Mononuclear cell (primary cell): ENCODE results near the gene KCNC3. TPM values are rescaled to one million over a fixed set of nuclear protein-coding genes. Genes with fewer than 3 reads are reported as not detected.

Experiments used
- H3K27me3 ChIP-seq: 2 replicates; pipeline ENCODE4 v1.6.0; 2011; ENCODE audit warnings: low read length, control low read depth; ENCODE audit not compliant: insufficient read depth
- H3K4me1 ChIP-seq: 2 replicates; pipeline ENCODE4 v1.5.1; 2011; ENCODE audit warnings: mild to moderate bottlenecking, low read length, control low read depth; ENCODE audit not compliant: insufficient read depth
- H3K4me3 ChIP-seq: 2 replicates; pipeline ENCODE4 v1.5.1; 2011; ENCODE audit warnings: mild to moderate bottlenecking, low read length, moderate library complexity
- H3K9me3 ChIP-seq: 2 replicates; pipeline ENCODE4 v1.5.1; 2011; ENCODE audit warnings: low read depth, mild to moderate bottlenecking, control low read depth, low read length
- total RNA-seq: library from RNA; depleted of rRNA; stranded (reverse); fragments of >200 nt; gene quantifications from one replicate; pipeline ENCODE4 v1.2.3, GENCODE V29; 2012

KCNC3 gene
- 2.1 TPM for total RNA-seq

DNA sequence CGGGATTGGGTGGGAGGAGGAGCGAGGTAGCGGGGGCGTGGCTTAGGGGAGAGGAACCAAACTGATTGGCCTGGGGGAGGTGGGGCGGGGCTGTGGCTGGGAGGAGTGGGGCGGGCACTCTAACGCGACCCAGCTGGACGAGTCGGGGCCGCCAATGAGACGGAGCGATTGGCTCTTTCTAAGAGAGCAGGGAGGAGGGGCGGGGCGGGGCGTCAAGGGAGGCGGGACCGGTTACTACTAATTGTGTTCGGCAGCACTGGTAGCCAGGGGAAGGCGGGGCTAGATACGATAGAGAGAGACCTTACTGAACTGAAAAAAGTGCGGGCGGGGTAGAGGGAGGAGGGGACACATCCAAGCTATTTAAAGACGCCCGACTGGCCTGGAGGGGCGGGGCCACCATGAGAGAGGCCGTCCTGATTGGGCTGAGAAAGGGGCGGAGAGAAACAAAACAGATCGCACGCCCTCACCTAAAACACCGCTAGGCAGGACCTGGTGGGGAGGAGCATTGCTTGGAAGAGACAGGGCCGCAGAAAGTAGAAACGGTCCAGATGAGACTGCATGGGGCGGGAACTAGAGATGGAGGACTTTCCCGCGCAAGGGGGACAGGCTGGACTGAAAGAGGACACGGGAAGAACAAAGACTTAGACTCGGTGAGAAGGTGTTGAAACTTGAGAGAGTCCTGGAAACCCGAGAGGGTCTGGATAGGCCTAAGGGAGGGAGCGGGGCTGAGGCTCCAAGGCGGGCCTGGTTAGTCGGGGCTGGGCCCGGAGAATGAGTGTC, at the start of gene KCNC3:
Gene KCNC3, minus strand, starts transcription at position 232 of the 780 bp plus-strand sequence. CDS start 295 bp downstream, outside the sequence.
- Histone ChIP-seq H3K9me3 (no peaks in the 10 kb centered on the region), H3K4me3 (peak within 1 kb of the TSS; percentile 15), H3K4me1 (peaks cover 75% of the 10 kb centered on the region), H3K27me3 (peaks cover 34% of the 10 kb centered on the region)

DNA sequence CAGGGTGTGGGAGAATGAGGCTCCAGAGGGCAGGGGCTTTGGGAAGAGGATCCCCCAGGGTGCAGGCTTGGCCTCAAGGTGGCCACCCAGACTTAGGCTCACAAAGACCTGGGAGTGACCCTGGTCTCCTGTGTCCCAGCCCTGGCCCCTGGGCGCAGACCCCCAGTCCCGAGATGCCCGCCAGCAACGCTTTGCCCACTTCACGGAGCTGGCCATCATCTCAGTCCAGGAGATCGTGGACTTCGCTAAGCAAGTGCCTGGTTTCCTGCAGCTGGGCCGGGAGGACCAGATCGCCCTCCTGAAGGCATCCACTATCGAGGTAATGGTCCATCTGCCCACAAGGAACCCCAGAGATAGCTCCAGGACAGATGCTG, 49.7 kb upstream of the KCNC3 start:
- Histone ChIP-seq H3K4me3 (no peak overlapping the region), H3K4me1 (peaks cover 22% of the 10 kb centered on the region), H3K27me3 (no peaks in the 10 kb centered on the region), H3K9me3 (no peaks in the 10 kb centered on the region)

DNA sequence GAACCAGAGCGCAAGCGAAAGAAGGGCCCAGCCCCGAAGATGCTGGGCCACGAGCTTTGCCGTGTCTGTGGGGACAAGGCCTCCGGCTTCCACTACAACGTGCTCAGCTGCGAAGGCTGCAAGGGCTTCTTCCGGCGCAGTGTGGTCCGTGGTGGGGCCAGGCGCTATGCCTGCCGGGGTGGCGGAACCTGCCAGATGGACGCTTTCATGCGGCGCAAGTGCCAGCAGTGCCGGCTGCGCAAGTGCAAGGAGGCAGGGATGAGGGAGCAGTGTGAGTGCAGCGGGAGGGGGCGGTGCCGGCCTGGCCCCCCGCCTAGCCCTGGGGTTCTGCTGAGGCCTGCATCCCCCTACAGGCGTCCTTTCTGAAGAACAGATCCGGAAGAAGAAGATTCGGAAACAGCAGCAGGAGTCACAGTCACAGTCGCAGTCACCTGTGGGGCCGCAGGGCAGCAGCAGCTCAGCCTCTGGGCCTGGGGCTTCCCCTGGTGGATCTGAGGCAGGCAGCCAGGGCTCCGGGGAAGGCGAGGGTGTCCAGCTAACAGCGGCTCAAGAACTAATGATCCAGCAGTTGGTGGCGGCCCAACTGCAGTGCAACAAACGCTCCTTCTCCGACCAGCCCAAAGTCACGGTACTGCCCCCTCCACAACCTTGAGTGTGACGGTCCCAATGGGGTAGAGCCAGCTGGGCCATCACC, 49.1 kb upstream of the KCNC3 start:
- H3K4me3 ChIP-seq, result no peak overlapping the region
- no peaks in the 10 kb centered on the region for H3K27me3 ChIP-seq
- no peaks in the 10 kb centered on the region for H3K9me3 ChIP-seq
- H3K4me1 ChIP-seq, result peaks cover 17% of the 10 kb centered on the region

DNA sequence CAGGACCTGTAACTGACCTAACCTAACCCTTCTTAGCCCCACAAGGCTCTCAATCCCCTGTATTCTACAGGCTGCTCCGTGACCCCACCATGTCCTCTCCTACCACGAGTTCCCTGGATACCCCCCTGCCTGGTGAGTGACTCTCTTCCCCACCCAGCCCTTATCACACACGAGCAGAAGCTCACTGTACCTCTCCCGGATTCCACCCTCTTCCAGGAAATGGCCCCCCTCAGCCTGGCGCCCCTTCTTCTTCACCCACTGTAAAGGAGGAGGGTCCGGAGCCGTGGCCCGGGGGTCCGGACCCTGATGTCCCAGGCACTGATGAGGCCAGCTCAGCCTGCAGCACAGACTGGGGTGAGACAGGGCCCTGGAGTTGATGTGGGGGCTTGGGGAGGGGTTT, 48.3 kb upstream of the KCNC3 start:
- Histone ChIP-seq H3K4me1 (peaks cover 13% of the 10 kb centered on the region), H3K4me3 (no peak overlapping the region)

DNA sequence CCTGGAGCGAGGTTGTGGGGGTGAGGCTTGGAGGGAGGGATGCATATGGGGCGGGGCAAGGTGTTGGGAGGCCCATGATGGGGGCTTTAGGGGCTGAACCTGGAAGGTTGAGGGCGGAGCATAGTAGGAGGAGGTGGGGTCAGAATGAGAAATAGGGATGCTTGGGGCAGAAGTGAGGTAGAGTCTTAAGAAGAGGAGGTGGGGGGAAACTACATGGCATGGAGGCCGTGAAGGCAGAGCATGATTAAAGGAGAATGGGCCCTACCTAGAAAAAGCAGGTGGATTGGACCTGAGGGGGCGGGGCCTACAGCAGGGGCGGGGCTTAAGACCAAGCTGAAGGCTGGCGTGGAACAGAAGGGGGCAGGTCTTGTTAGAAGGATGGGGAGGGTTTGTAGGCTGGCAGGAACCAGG, 47.9 kb upstream of the KCNC3 start:
- H3K4me3 ChIP-seq, result no peak overlapping the region
- peaks cover 16% of the 10 kb centered on the region for H3K4me1 ChIP-seq
- no peaks in the 10 kb centered on the region for H3K27me3 ChIP-seq
- H3K9me3 ChIP-seq, result no peaks in the 10 kb centered on the region

More for the DNA sequence above, 48.3 kb upstream of the KCNC3 start:
- H3K9me3 ChIP-seq, result no peaks in the 10 kb centered on the region
- no peaks in the 10 kb centered on the region for H3K27me3 ChIP-seq

DNA sequence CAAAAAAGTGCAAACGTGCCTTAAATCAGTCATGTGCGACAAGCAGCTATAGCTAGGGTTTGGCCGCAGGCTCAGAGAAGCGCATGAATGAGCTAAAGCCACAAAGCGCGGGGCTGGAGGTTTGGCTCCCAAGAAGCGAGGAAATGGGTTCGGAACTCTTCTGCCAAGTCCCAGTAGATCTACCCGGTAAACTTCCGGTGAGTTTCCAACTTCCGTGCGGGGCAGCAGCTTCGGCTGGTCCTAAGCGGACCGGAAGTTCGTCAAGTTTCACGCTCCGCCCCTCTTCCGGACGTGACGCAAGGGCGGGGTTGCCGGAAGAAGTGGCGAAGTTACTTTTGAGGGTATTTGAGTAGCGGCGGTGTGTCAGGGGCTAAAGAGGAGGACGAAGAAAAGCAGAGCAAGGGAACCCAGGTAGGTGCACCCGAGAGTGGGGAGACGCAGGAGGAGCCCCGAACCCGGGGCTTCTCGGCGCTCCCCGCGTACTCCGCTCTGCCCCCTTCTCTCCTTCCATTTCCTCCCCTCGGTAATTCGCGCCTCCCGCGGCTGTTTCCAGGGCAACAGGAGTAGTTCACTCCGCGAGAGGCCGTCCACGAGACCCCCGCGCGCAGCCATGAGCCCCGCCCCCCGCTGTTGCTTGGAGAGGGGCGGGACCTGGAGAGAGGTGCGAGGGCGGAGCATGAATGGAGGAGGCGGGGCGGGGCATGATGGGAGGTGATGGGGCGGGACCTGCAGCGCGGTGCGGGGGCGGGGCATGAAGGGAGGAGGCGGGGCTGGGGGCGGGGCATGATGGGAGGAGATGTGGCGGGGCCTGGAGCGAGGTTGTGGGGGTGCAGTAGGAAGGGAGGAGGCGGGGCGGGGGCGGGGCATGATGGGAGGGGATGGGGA, 47.2 kb upstream of the KCNC3 start, which contains the start of gene NR1H2:
Gene NR1H2, plus strand, starts transcription at position 292 of the 885 bp plus-strand sequence. CDS start 1,149 bp downstream, outside the sequence.
- H3K9me3 ChIP-seq, result no peaks in the 10 kb centered on the region
- peaks cover 22% of the 10 kb centered on the region for H3K4me1 ChIP-seq
- peak within 1 kb of the TSS; percentile 88 for H3K4me3 ChIP-seq
- H3K27me3 ChIP-seq, result no peaks in the 10 kb centered on the region

DNA sequence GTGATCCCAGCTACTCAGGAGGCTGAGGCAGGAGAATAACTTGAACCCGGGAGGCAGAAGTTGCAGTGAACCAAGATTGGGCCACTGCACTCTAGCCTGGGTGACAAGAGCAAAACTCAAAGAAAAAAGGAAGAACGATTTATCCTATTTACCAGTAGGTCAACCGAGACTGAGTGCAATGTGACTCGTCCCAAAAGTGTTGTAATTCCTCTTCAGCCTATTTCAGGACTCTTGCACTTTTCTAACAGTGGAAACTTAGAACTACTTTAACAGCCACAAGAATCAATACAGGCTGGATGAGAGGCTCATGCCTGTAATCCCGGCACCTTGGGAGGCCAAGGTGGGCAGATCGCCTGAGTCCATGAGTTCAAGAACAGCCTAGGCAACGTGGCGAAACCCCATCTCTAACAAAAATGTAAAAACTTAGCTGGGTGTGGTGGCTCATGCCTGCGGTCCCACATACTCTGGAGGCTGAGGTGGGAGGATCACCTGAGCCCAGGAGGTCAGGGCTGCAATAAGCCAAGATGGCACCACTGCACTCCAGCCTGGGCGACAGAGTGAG, 42.8 kb upstream of the KCNC3 start:
- Histone ChIP-seq H3K27me3 (no peaks in the 10 kb centered on the region), H3K4me3 (no peak overlapping the region), H3K9me3 (no peaks in the 10 kb centered on the region), H3K4me1 (peaks cover 28% of the 10 kb centered on the region)

DNA sequence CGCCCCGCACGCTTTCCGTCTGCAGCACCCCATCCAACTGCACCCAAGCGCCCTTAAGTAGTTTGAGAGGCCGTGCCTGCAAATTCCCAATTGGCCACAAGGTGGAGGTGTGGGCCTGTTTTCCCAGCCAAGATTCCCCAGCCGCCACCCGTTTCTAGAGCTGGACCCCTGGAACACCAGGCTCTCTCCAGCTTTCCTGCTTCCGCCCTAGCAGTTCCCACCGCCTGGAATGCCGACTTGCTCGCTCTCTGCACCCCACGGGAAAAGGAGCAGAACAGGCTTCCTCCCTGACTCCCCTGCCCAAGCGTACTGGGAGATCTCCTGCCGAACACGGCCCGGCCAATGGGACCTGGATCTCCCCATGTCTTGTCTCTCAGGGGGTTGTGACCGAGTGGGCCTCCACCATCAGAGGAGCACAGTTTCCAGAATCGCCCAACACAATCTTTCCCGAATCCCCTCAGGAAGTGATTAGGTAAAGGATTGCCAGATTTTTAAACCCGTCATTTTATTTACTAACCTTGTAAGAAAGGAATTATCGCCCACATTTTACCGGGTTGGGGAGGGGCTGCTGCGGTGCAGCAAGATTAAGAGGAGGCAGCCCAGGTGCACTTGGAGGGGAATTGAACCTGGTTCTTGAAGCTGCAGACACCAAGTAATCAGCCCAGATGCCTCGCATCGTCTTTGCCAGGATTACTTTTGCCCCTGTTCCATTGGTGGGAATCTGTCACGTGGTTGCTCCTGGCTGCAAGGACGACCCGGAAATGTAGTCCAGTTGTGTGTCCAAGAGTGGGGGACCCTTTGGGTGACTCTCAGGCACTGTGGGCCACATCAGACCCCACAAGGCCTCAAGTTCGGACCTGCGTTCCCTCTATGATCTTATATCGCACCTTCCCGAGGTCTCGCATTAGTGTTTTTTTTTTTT, 39.7 kb upstream of the KCNC3 start:
- no peaks in the 10 kb centered on the region for H3K9me3 ChIP-seq
- H3K27me3 ChIP-seq, result no peaks in the 10 kb centered on the region
- peak overlapping the region; percentile 62 for H3K4me3 ChIP-seq
- peaks cover 32% of the 10 kb centered on the region for H3K4me1 ChIP-seq

DNA sequence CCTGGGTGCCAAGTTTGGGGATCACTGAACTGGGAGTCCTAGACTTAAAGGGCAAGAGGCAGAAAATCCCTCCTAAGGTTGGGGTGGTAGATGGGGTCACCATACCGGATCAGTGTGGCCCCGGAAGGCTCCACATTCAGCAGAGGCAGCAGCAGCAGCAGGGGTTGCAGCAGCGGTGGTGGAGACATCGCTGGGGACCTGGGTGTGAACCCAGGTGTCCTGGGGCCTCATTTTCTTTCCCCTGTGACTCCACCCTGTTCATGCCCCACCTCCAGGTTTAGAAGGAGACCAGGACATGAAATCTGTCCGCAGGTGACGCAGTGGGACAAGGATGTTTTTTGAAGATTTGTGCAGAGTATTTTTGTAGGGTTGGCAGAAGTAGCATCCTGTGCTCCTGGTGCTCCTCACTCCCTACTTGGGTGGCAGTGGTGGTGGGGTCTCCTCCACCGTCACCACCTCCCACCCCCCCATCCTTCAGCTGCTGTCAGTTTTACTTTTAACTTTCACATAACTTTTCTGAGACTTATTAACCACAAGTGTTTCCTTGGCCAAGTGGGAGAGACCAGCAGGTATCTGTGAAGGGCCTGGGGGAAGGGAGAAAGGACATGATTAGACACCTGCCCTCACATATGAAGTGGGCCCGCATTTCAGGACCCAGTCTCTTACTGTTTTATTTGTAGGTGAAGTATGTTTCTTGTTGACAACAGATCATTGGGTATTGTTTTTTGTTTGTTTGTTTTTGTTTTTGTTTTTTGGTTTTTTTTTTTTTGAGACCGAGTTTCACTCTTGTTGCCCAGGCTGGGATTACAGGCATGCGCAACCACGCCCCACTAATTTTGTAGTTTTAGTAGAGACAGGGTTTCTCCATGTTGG, 36.5 kb upstream of the KCNC3 start, which contains the start of gene NAPSA:
Gene NAPSA, minus strand, starts transcription at position 206 of the 873 bp plus-strand sequence. Its CDS starts 18 bp downstream, at position 188.
- H3K4me3 ChIP-seq, result no peak within 1 kb of the TSS
- H3K4me1 ChIP-seq, result peaks cover 27% of the 10 kb centered on the region
- no peaks in the 10 kb centered on the region for H3K27me3 ChIP-seq
- H3K9me3 ChIP-seq, result no peaks in the 10 kb centered on the region

DNA sequence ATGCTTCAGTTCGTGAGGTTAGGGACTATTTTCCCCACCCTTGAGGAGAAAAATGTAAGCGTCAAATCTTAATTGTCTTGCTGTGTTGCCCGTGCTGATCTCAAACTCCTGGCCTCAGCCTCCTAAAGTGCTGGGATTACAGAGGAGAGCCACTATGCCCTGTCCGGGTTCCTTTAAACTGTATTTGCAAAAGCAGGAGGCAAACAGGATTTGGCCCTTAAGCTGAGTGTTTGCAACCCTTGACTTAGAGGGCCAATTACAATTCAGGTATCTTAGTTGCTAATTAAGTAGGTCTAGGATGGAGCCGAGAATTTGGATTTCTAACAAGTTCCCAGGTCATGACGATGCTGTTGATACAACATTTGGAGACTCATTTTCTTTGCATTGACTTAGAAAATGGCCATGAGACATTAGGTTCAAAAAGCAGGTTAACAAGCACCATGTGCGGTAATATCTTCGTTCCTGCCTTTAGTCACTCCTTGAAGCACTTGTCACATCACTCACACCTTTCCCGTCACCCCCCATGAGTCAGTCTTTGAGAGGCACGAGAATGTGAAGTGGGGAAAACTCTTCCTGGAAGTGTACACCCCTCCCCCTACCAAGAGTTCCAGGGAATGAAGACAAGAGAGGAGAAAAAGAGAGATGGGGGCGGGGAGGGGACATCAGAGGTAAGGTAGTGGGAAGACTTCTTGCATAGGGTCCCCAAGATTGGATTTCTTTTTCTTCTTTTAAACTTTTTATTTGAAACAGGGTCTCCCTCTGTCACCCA, 33.7 kb upstream of the KCNC3 start:
- Histone ChIP-seq H3K4me3 (no peak overlapping the region), H3K9me3 (no peaks in the 10 kb centered on the region), H3K4me1 (peaks cover 21% of the 10 kb centered on the region), H3K27me3 (no peaks in the 10 kb centered on the region)

DNA sequence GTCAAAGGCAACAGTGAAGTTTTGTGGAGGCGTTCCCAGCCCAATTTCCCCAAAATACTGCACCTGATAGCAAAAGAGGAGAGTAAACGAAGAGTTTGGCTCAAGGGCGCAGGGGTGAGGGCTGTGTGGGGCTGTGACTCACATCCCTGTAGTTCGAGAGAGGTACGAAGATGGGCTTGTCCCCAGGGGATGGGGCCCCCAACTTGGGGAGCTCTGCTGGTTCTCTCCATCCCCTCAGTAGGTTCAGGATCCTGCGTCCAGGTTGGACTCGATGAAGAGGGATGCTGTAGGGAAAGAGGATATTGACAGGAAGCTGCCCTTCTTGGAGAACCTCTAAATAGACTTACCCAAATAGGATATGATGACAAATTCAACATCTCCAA, 32.8 kb upstream of the KCNC3 start:
- Histone ChIP-seq H3K4me1 (peaks cover 29% of the 10 kb centered on the region), H3K9me3 (no peaks in the 10 kb centered on the region), H3K27me3 (no peaks in the 10 kb centered on the region), H3K4me3 (no peak overlapping the region)

DNA sequence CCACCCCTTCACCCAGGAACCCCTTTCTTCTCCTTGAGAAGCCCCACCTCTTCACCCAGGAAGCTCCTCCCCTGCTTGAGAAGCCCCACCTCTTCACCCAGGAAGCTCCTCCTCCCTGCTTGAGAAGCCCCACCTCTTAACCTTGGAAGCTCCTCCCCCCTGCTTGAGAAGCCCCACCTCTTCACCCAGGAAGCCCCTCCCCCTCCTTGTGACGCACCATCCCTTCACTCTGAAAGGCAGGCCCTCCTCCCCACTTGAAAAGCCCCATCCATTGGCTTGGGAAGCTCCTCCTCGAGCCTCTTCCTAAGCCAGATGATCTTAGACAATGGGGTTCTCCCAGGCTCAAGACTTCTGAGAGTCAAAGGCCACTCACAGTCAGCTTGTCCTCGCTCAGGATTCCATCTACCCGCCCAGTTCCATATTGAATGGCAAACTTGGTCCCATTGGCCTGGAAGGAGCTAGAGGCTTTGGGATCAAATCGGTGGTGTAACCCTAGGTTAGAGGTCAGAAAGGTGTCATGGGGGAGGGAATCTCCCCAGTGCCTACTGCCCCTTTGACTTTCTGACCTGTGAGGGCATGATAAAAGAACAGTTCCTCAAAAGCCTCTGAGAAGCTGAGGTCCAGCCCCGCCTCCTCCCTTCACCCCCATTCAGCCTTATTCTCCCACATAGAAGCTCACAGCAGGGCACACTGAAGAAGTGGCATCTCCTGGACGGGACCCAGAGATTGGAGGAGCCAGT, 32.3 kb upstream of the KCNC3 start:
- Histone ChIP-seq H3K4me1 (peaks cover 29% of the 10 kb centered on the region), H3K27me3 (no peaks in the 10 kb centered on the region), H3K4me3 (no peak overlapping the region), H3K9me3 (no peaks in the 10 kb centered on the region)
